SK-N-SH treated with all-trans-retinoic acid at 6 μM for 48 hours (cell line): ENCODE measurements around the gene A3GALT2.

Experiments used
- ARNTL ChIP-seq: fragments of 450-650 bp; formaldehyde crosslinking; IDR thresholded peaks from 2 replicates; pipeline ENCODE4 v1.5.0; 2020; ENCODE audit warnings: low read depth, mild to moderate bottlenecking, moderate library complexity, borderline replicate concordance
- CREB5 ChIP-seq: fragments of 250-450 bp; sonication (Bioruptor Pico); IDR thresholded peaks from 2 replicates; pipeline ENCODE4 v1.5.1; 2020; ENCODE audit warnings: low read depth, mild to moderate bottlenecking, moderate library complexity
- PATZ1 ChIP-seq: fragments of 250-450 bp; sonication (Bioruptor Pico); IDR thresholded peaks from 2 replicates; pipeline ENCODE4 v1.8.0; 2020; ENCODE audit warnings: mild to moderate bottlenecking, moderate library complexity, borderline replicate concordance

- TF ChIP-seq ARNTL (CRISPR knock-in tag) (no peak), CREB5 (no peak), PATZ1 (CRISPR knock-in tag) (no peak)
Observed at GRCh38 chr1:33359931-33360330, 39.0 kb upstream of the A3GALT2 start.
